Choroid plexus epithelial cell (primary cell): ENCODE results near the gene ZNF669.
"Not testable (repeated sequence)": the region's sequence is repeated elsewhere in the genome, so short reads cannot be mapped to it uniquely, and the experiment has no call there.

ENCODE experiments used
- DNase-seq: peaks from one replicate; pipeline ENCODE4 v3.0.0-alpha.2; 2010; ENCODE audit warnings: low read depth
- H3K4me3 ChIP-seq: 2 replicates; pipeline ENCODE4 v1.5.1; 2011; ENCODE audit warnings: low read depth, mild to moderate bottlenecking, control low read depth, low read length, moderate library complexity
- TF ChIP-seq, protein P1 (sequence below): conservative IDR thresholded peaks from 2 replicates; pipeline ENCODE4 v1.5.1; 2011; ENCODE audit warnings: low read depth, mild to moderate bottlenecking, control low read depth, inconsistent platforms, low read length, moderate library complexity

The ZNF669 gene

GRCh38 chr1:247121382-247121781 is 17.2 kb upstream of the ZNF669 start:
- H3K4me3 ChIP-seq, result no peak overlapping the region
- TF ChIP-seq, protein P1, sequence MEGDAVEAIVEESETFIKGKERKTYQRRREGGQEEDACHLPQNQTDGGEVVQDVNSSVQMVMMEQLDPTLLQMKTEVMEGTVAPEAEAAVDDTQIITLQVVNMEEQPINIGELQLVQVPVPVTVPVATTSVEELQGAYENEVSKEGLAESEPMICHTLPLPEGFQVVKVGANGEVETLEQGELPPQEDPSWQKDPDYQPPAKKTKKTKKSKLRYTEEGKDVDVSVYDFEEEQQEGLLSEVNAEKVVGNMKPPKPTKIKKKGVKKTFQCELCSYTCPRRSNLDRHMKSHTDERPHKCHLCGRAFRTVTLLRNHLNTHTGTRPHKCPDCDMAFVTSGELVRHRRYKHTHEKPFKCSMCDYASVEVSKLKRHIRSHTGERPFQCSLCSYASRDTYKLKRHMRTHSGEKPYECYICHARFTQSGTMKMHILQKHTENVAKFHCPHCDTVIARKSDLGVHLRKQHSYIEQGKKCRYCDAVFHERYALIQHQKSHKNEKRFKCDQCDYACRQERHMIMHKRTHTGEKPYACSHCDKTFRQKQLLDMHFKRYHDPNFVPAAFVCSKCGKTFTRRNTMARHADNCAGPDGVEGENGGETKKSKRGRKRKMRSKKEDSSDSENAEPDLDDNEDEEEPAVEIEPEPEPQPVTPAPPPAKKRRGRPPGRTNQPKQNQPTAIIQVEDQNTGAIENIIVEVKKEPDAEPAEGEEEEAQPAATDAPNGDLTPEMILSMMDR, result no peak
- DNase-seq, result no peak

DNA sequence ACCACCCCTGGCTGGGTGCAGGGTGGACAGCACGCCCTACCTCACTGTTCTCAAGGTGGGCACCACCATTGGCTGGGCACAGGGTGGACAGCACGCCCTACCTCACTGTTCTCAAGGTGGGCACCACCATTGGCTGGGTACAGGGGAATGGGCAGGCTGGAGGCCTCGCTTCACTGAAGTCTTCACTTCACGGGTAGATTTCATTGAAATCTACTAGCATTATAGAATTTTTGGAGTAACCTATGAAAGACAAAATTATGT is 16.2 kb upstream of the ZNF669 start:
- not testable (repeated sequence) for H3K4me3 ChIP-seq, DNase-seq

- H3K4me3 ChIP-seq, result no peak overlapping the region
- DNase-seq, result no peak
- TF ChIP-seq, protein P1, result no peak
These were observed 15.6 kb upstream of the ZNF669 start for GRCh38 chr1:247119600-247120407.

- TF ChIP-seq, protein P1, result peak; percentile 42
- DNase-seq, result peak; percentile 36
- H3K4me3 ChIP-seq, result no peak overlapping the region
These were observed 14.8 kb upstream of the ZNF669 start for GRCh38 chr1:247118946-247119446.

DNA sequence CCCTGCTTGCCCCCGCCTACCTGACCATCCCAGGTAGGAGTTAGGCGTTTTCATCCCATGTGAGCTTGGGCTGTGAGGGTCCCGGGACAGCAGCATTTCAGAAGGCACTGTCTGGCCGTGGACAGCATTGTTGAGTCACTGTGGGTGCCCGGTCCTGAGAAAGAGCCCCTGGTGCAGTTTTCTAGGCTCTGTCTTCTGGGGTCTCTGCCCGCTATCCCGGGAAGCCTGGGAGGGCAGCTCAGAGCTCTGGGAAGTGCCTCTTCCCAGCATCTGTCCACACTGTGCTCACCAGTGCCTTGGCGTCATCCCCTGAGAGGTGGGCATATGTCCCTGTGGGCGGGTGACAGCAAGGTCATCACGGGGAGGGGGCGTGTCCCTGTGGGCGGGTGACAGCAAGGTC is 11.4 kb upstream of the ZNF669 start:
- no peak for DNase-seq
- TF ChIP-seq, protein P1, result no peak
- H3K4me3 ChIP-seq, result no peak overlapping the region

DNA sequence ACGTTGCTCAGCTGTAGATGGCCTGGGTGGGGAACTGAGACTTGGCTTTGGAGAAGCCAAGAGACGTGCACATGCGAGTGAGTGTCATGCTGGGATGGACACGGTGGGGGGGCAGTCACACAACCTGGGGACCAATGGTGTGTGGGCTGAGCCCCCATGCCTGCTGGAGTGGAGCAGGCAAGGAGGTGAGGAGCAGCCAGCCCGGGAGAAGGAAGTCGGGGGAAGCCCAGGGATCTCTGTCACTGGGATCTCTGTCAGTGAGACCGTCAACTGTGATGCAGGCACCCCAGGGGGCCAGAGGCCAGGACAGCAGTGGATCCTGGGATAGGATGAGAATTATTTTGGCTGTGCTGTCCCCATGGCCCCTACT is 11.0 kb upstream of the ZNF669 start:
- TF ChIP-seq, protein P1, result no peak
- no peak for DNase-seq
- no peak overlapping the region for H3K4me3 ChIP-seq

DNA sequence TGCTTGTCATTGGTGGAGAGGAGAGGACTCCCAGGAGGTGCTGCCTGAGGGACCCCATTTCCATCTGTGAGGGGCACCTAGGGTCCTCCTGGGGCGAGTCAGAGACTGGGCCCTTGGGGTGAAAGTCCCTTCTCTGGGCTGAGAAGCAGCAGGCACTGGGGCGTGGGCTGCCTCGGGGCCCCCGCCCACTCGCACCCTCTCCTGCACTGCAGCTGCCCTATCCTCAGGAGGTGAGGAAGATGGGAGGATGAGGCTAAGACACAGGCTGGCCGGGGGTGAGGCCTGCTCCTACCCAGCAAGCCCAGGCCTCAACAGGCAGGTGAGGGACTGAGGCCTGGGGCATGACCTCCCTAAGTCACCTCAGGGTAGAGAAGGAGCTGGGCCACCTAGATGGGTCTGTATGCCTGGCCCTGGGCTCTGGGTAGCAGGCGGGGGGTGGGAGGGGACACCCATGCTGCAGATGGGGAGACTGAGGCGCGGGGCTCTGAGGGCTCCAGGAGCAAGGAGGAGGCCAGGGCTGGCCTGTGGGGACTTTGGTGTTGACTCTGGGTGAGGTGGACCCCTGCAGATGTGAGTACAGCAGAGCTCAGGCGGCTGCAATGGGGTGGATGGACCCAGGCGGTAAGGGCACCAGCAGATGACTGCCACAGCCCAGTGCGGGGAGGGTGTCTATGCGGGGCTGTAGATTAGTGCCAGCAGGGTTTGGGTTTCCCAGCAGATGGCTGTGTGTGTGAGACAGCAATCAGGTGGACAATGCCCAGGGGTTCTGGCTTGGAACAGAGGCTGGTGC is 10.4 kb upstream of the ZNF669 start:
- H3K4me3 ChIP-seq, result no peak overlapping the region
- DNase-seq, result no peak
- TF ChIP-seq, protein P1, result no peak
